CD4-positive, alpha-beta memory T cell (primary cell): ENCODE data around the gene SLC35B2. TPM values are rescaled to one million over a fixed set of nuclear protein-coding genes. Genes with fewer than 3 reads are reported as not detected.

Source experiments
- CTCF ChIA-PET: fragments of 350-600 bp; sonication (Branson Sonifier 250); formaldehyde crosslinking; loops from one replicate; lab custom pipeline; 2021; ENCODE audit warnings: inconsistent platforms; ENCODE audit not compliant: partially characterized antibody; lab: Charles Lee
- POLR2A ChIA-PET: fragments of 350-600 bp; sonication (Branson Sonifier 250); formaldehyde crosslinking; loops from one replicate; lab custom pipeline; 2021; ENCODE audit not compliant: partially characterized antibody; lab: Charles Lee
- DNase-seq, 5 donors: peaks; one replicate each; pipeline versions ENCODE4 v3.0.0 to v3.0.0-alpha.2; 2020 to 2022; ENCODE audit warnings: mixed read lengths in 1 of 5
- H3K27ac ChIP-seq: one replicate; pipeline ENCODE4 v1.7.0; 2013; ENCODE audit warnings: low read depth, low read length
- H3K27me3 ChIP-seq: 2 replicates; pipeline ENCODE4 v1.7.0; 2013; ENCODE audit warnings: mild to moderate bottlenecking, low read length, moderate library complexity; ENCODE audit not compliant: insufficient read depth
- H3K36me3 ChIP-seq: 2 replicates; pipeline ENCODE4 v1.7.0; 2013; ENCODE audit warnings: mild to moderate bottlenecking, low read length, moderate library complexity; ENCODE audit not compliant: insufficient read depth
- H3K4me1 ChIP-seq: 2 replicates; pipeline ENCODE4 v1.7.0; 2013; ENCODE audit warnings: mild to moderate bottlenecking, low read length, moderate library complexity; ENCODE audit not compliant: insufficient read depth
- H3K4me3 ChIP-seq, 2 donors: one replicate each; pipeline ENCODE4 v1.7.0; 2013; ENCODE audit warnings: low read length in 2 of 2, mild to moderate bottlenecking in 1 of 2
- H3K9me3 ChIP-seq, 2 donors: one replicate each; pipeline ENCODE4 v1.7.0; 2013; ENCODE audit warnings: low read length in 2 of 2, control low read depth in 1 of 2; ENCODE audit not compliant: control insufficient read depth in 1 of 2
- H3K27ac Mint-ChIP-seq, 7 donors: one replicate each; pipeline ENCODE4 v1.8.0; 2020 to 2021; ENCODE audit warnings: mixed read lengths in 7 of 7, mild to moderate bottlenecking in 6 of 7, inconsistent platforms in 3 of 7, moderate library complexity in 3 of 7
- H3K27me3 Mint-ChIP-seq, 2 donors: one replicate each; pipeline ENCODE4 v1.8.0; 2020 to 2021; ENCODE audit warnings: mixed read lengths in 2 of 2
- H3K36me3 Mint-ChIP-seq, 2 donors: one replicate each; pipeline ENCODE4 v1.8.0; 2020 to 2021; ENCODE audit warnings: mixed read lengths in 2 of 2, inconsistent platforms in 1 of 2, mild to moderate bottlenecking in 1 of 2
- H3K4me1 Mint-ChIP-seq, 4 donors: one replicate each; pipeline ENCODE4 v1.8.0; 2020 to 2021; ENCODE audit warnings: mixed read lengths in 4 of 4, mild to moderate bottlenecking in 1 of 4
- H3K4me3 Mint-ChIP-seq, 8 donors: one replicate each; pipeline ENCODE4 v1.8.0; 2020 to 2021; ENCODE audit warnings: mixed read lengths in 8 of 8, mild to moderate bottlenecking in 7 of 8, moderate library complexity in 6 of 8, inconsistent platforms in 3 of 8
- H3K9me3 Mint-ChIP-seq, 8 donors: one replicate each; pipeline ENCODE4 v1.8.0; 2020 to 2021; ENCODE audit warnings: mixed read lengths in 8 of 8, mild to moderate bottlenecking in 5 of 8, inconsistent platforms in 3 of 8, moderate library complexity in 1 of 8
- intact Hi-C: fragments of 100-400 bp; cut with micrococcal nuclease; formaldehyde crosslinking; loops from one replicate; pipeline ENCODE4 v1.15.1; 2023
- polyA plus RNA-seq, 2 donors: library from polyadenylated mRNA; unstranded; fragments of 300-500 nt; fragmentation: Illumina TruSeq; gene quantifications; one replicate each; pipeline ENCODE4 v1.2.3, GENCODE V29; 2021
- total RNA-seq, 2 experiments: library from RNA; stranded (reverse); gene quantifications; one replicate each; pipeline ENCODE4 v1.2.3, GENCODE V29; 2021

SLC35B2 gene
- total and polyA plus RNA-seq, 4 experiments from 2014 or later: 20.7 to 65.3 (median 31.2) TPM

DNA sequence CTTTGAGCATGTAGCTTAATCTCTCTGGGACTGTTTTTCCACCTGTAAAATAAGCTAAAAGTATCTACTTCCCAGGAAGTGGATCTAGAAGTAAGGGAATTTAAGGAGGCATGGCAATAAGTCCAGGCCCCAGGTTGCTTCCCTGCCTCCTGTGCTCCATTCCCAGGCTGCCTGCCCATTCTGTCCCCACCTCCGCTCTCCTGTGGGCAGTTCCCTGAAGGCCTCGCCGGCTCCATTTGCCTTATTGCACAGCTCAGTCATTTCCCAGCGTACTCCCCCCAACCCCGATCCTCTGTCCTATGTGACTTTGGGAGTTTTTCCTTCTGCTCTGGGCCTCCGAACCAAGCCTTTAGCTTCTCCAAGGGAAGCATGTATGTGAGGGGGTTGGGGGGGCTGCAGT lies 29.3 kb downstream of the SLC35B2 start:
- intact Hi-C loops: no loop called here
- H3K27me3 ChIP-seq: no peaks in the 10 kb centered on the region
- POLR2A ChIA-PET: no interaction called here
- no peaks in the 10 kb centered on the region for H3K9me3 ChIP-seq
- Mint-ChIP-seq H3K4me3 (peak overlapping the region in 1 of 8 donors; percentile 30), H3K27ac (no peak overlapping the region), H3K9me3 (no peaks in the 10 kb centered on the region), H3K27me3 (no peaks in the 10 kb centered on the region), H3K4me1 (peaks cover 0 to 17% (median 9%) of the 10 kb centered on the region in 4 donors), H3K36me3 (no peaks in the 10 kb centered on the region)
- no peaks in the 10 kb centered on the region for H3K36me3 ChIP-seq
- no peak for DNase-seq
- no peak overlapping the region for H3K4me3 ChIP-seq
- H3K27ac ChIP-seq: no peak overlapping the region
- CTCF ChIA-PET: interaction anchor here (0.9 to 1.8 kb wide), 4 partner anchors 8 to 24 kb away, joined by 3 to 9 read pairs (median 3); no protein-coding TSS in a partner anchor
- H3K4me1 ChIP-seq: peaks cover 9% of the 10 kb centered on the region

DNA sequence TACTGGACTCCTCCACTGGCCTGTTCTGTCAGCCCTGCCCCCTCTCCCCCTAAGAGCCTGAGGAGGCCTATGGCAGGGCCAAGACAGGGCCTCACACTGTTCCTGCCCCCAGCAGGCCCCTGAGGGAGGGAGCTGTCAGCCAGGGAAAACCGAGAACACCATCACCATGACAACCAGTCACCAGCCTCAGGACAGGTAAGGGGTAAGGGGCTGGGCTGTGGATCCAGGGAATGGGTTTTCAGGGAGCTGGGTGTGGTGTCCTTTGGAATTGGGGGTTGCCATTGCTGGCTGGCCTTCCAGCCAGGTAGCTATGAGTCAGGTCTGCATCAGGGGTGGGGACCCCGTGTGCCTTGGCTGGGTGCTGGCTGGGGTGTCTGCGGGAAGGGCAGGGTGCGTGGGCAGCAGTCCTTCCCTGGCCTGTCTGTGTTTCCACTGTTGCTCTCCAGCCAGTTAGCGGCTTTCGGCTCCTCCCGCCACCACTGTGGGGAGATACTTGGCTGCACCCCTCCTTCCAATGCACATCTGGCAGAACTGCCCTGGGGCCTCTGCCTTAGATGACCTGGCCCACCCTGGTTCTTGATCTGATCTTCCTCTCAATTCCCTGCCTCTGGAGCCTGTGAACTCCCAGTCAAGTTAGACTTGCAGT lies 30.1 kb downstream of the SLC35B2 start:
- peaks cover 3 to 22% (median 14%) of the 10 kb centered on the region in 4 donors for H3K4me1 Mint-ChIP-seq
- DNase-seq: no peak
- POLR2A ChIA-PET: interaction anchor here (0.7 kb wide), 1 partner anchor 10 kb away, joined by 3 read pairs; no protein-coding TSS in a partner anchor
- Histone ChIP-seq H3K4me1 (peaks cover 17% of the 10 kb centered on the region), H3K36me3 (no peaks in the 10 kb centered on the region), H3K4me3 (no peak overlapping the region), H3K27me3 (no peaks in the 10 kb centered on the region), H3K27ac (no peak overlapping the region), H3K9me3 (no peaks in the 10 kb centered on the region)
- H3K4me3 Mint-ChIP-seq: no peak overlapping the region
- H3K27ac Mint-ChIP-seq: no peak overlapping the region
- H3K27me3 Mint-ChIP-seq: no peaks in the 10 kb centered on the region
- intact Hi-C loops: no loop called here
- CTCF ChIA-PET: interaction anchor here (0.9 to 1.8 kb wide), 3 partner anchors 10 to 25 kb away, joined by 3 to 9 read pairs (median 3); no protein-coding TSS in a partner anchor
- no peaks in the 10 kb centered on the region for H3K9me3 Mint-ChIP-seq
- H3K36me3 Mint-ChIP-seq: no peaks in the 10 kb centered on the region

DNA sequence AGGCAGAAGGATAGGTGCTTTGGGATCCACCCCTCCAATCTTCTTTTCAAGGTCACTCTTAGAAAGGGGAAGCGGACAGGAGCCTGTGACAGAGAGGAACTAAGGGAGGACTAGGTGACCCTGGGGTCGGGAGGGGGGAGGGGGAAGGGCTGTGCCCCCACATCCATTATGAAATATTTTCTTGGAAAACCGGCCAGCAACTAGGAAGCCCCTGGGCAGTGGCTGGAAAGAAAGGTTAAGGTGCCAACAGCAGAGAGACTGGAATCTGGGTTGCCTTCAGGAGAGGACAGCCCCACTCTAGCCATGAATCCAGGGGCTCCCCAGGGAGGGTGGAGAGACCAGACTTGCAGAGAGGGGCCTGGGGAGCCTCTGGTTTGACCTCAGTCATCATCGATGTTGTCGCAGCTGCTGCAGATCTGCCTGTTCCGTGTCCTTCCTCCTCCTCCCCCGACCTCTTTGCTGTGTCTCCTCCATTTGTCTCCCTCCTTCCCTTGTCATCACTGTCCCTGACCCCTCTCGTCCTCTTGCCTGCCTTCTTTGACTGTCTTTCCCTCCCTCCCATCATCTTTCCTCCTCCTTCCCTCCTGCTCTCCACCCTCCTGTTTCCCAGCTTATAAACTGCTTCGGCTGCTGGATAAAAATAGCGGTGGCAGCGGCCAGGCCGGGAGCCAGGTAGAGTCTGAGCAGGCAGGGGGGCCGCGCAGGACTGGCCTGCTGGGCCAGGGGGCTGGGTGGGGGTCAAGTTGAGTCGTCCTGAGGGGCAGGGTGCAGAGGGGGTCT lies 30.8 kb downstream of the SLC35B2 start:
- no peak overlapping the region for H3K4me3 ChIP-seq
- Mint-ChIP-seq H3K27ac (no peak overlapping the region), H3K9me3 (no peaks in the 10 kb centered on the region), H3K4me3 (no peak overlapping the region), H3K27me3 (no peaks in the 10 kb centered on the region), H3K36me3 (no peaks in the 10 kb centered on the region), H3K4me1 (peaks cover 3 to 25% (median 16%) of the 10 kb centered on the region in 4 donors)
- H3K9me3 ChIP-seq: no peaks in the 10 kb centered on the region
- H3K36me3 ChIP-seq: no peaks in the 10 kb centered on the region
- H3K27ac ChIP-seq: no peak overlapping the region
- H3K27me3 ChIP-seq: no peaks in the 10 kb centered on the region
- ChIA-PET POLR2A (interaction anchor here (3.3 to 5.3 kb wide), 2 partner anchors 20 to 29 kb away, joined by 21 to 72 read pairs; partner anchors contain the start of genes HSP90AB1 and SLC35B2), CTCF (interaction anchor here (6.8 kb wide), 1 partner anchor 9 kb away, joined by 84 read pairs; no protein-coding TSS in a partner anchor)
- DNase-seq: no peak
- intact Hi-C loops: no loop called here
- H3K4me1 ChIP-seq: peaks cover 22% of the 10 kb centered on the region

DNA sequence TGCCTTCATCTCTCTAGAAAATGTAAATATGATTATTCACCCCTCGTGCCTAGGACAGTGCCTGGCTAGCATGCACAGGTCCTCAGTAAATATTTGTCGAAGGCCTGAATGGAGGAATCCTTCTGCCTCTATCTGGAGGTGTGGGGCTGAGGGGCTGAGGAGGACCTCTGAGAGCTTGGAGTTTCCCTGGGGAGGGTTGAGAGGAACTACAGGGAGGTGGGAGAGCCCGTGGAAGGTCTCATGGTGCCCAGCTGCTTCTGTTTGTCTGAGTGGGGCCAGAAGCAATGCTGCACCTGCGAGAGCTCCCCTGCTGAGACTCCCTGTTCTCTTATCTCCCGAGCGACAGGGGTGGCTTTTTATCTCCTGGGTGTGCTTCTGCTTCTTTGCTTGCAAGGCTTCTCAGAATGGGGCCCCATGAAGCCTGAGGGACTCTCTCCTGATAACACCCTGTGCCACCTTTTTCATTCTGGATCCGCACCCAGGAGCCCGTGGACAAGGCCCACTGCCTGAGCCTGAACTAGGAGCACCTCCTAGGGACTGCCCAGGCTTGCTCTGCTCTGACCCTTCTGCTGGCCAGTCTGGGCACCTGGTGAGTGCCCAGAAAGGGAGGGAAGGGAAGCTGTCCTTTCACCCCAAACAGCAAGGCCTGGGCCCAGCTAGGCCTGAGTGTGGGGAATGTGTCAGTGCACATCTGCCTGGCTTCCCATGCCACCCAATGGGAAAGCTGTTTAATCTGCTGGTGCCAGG lies 31.6 kb downstream of the SLC35B2 start:
- Mint-ChIP-seq H3K36me3 (no peaks in the 10 kb centered on the region), H3K27me3 (no peaks in the 10 kb centered on the region), H3K4me3 (peak overlapping the region in 2 of 8 donors; percentile 39 to 46), H3K9me3 (no peaks in the 10 kb centered on the region), H3K4me1 (peaks cover 7 to 31% (median 17%) of the 10 kb centered on the region in 4 donors), H3K27ac (no peak overlapping the region)
- H3K4me1 ChIP-seq: peaks cover 22% of the 10 kb centered on the region
- H3K9me3 ChIP-seq: no peaks in the 10 kb centered on the region
- ChIA-PET CTCF (interaction anchor here (2.0 to 6.8 kb wide), 2 partner anchors 10 to 31 kb away, joined by 11 to 84 read pairs; partner anchors contain the start of gene SLC35B2), POLR2A (interaction anchor here (1.4 to 5.3 kb wide), 3 partner anchors 21 to 162 kb away, joined by 3 to 72 read pairs (median 21); partner anchors contain the start of genes CDC5L, HSP90AB1 and SLC35B2)
- no peak overlapping the region for H3K27ac ChIP-seq
- intact Hi-C loops: no loop called here
- H3K4me3 ChIP-seq: no peak overlapping the region
- H3K27me3 ChIP-seq: no peaks in the 10 kb centered on the region
- DNase-seq: no peak
- H3K36me3 ChIP-seq: no peaks in the 10 kb centered on the region

DNA sequence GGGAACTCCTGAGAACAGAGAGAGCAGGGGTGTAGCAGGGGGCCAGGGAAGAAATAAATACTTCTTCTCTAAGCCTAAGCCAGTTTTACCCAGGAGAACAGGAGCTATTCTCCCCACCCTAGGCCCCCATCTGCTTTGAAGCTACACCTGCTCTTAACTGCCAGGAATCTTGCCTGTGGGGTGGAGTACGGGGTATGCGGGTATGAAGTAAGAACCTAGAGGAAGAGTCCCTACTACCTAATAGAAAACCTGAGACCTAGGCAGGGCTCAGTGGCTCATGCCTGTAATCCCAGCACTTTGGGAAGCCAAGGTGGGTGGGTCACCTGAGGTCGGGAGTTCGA lies 32.4 kb downstream of the SLC35B2 start:
- H3K27ac ChIP-seq: no peak overlapping the region
- ChIA-PET CTCF (interaction anchor here (1.2 to 6.8 kb wide), 6 partner anchors 11 to 43 kb away, joined by 4 to 84 read pairs (median 11); partner anchors contain the start of genes HSP90AB1 and SLC35B2), POLR2A (interaction anchor here (1.4 to 5.3 kb wide), 4 partner anchors 12 to 163 kb away, joined by 3 to 72 read pairs (median 18); partner anchors contain the start of genes CDC5L, HSP90AB1 and SLC35B2)
- H3K9me3 ChIP-seq: no peaks in the 10 kb centered on the region
- Mint-ChIP-seq H3K4me1 (peaks cover 7 to 31% (median 18%) of the 10 kb centered on the region in 4 donors), H3K27me3 (no peaks in the 10 kb centered on the region), H3K4me3 (peak overlapping the region in 3 of 8 donors; percentile 35 to 87 (median 82)), H3K9me3 (no peaks in the 10 kb centered on the region), H3K27ac (no peak overlapping the region), H3K36me3 (no peaks in the 10 kb centered on the region)
- intact Hi-C loops: no loop called here
- no peaks in the 10 kb centered on the region for H3K27me3 ChIP-seq
- no peak for DNase-seq
- peaks cover 22% of the 10 kb centered on the region for H3K4me1 ChIP-seq
- no peak overlapping the region for H3K4me3 ChIP-seq
- H3K36me3 ChIP-seq: no peaks in the 10 kb centered on the region

DNA sequence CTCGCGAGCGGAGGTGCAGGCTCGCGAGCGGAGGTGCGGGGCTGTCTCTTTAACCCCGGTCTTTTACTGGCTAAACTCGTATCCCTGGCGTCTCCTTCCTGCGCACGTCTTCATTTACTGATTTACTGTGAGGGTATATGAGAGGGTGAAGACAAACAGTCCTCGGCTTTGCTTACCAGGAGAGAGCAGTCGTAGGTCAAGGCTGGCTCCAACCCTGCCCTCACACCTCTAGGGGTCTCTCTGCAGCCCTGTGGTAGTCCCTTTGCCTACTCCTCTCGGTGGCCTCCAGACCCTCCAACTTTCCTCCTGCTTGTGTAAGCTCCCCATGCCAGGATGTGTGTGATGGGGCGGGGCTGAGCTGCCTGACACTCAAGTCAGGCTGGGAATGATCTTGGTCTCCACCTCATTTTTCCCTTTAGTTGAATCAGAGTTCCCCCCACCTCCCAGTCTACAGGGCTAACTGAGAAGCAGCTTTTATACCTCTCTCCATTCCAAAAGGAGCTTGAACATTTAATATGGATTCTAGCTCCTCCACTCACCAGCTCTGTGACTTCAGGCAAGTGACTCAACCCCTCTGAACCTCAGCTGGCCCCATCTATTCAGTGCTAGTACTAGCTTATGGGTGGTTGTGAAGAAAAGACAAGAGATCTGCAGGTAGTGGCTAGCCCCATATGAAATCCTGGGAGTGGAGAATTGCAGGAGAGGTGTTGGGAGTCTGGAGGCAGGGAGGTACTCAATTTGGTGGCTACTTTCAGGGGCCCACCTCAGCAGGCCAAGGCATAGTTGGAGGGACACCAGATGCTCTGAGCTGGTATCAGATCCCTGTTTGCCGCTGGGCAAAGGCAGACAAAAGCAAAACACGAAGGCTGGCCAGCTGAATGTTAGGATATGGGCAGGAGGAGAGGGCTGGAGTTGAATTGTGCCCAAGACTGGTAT lies 33.0 kb downstream of the SLC35B2 start:
- CTCF ChIA-PET: interaction anchor here (0.9 to 6.8 kb wide), 7 partner anchors 11 to 44 kb away, joined by 3 to 84 read pairs (median 11); partner anchors contain the start of genes HSP90AB1 and SLC35B2
- POLR2A ChIA-PET: interaction anchor here (0.9 to 5.3 kb wide), 6 partner anchors 13 to 163 kb away, joined by 3 to 72 read pairs (median 12); partner anchors contain the start of genes CDC5L, HSP90AB1 and SLC35B2

More for the DNA sequence above, 33.0 kb downstream of the SLC35B2 start:
- Mint-ChIP-seq H3K36me3 (no peaks in the 10 kb centered on the region), H3K27ac (peak overlapping the region in 6 of 7 donors; percentile 37 to 79 (median 66)), H3K4me3 (peak overlapping the region; percentile 82 to 87 (median 84)), H3K4me1 (peaks cover 7 to 31% (median 19%) of the 10 kb centered on the region in 4 donors), H3K27me3 (peaks cover 0 to 2% of the 10 kb centered on the region in 2 donors), H3K9me3 (no peaks in the 10 kb centered on the region)
- H3K36me3 ChIP-seq: no peaks in the 10 kb centered on the region
- H3K4me3 ChIP-seq: peak overlapping the region in 1 of 2 donors; percentile 69
- H3K27me3 ChIP-seq: no peaks in the 10 kb centered on the region
- H3K9me3 ChIP-seq: no peaks in the 10 kb centered on the region
- no peak overlapping the region for H3K27ac ChIP-seq
- peaks cover 25% of the 10 kb centered on the region for H3K4me1 ChIP-seq
- intact Hi-C loops: no loop called here
- peak in 1 of 5 donors; percentile 16 for DNase-seq
